Mucosa of descending colon (tissue), 3 donors: ENCODE data around the gene GUCA1C. TPM values are rescaled to one million over a fixed set of nuclear protein-coding genes. Genes with fewer than 3 reads are reported as not detected.

Experiments used
- ATAC-seq: fragments of 200-7000 bp; cut with Tn5 transposase; one replicate; pipeline ENCODE4 v1.9.1; 2020; ENCODE audit warnings: mild to moderate bottlenecking, moderate library complexity
- DNase-seq, 3 donors: peaks; one replicate each; pipeline ENCODE4 v3.0.0-alpha.2; 2020
- H3K36me3 ChIP-seq: fragments of 200-600 bp; one replicate; pipeline ENCODE4 v1.8.0; 2021; ENCODE audit warnings: low read depth, mild to moderate bottlenecking
- H3K4me1 ChIP-seq: fragments of 200-600 bp; one replicate; pipeline ENCODE4 v1.8.0; 2021; ENCODE audit warnings: low read depth, mild to moderate bottlenecking
- H3K4me3 ChIP-seq: fragments of 200-600 bp; one replicate; pipeline ENCODE4 v1.8.0; 2021; ENCODE audit warnings: mild to moderate bottlenecking
- H3K9me3 ChIP-seq: fragments of 200-600 bp; one replicate; pipeline ENCODE4 v1.8.0; 2021; ENCODE audit warnings: mild to moderate bottlenecking
- CTCF ChIP-seq: fragments of 200-600 bp; IDR thresholded peaks from one replicate; pipeline ENCODE4 v1.8.0; 2022; ENCODE audit warnings: antibody characterized with exemption, mild to moderate bottlenecking
- intact Hi-C, 2 donors: fragments of 100-400 bp; cut with DNase I in 1 of 2; cut with micrococcal nuclease in 1 of 2; formaldehyde crosslinking; loops; one replicate each; pipeline versions ENCODE4 v1.11.0 to v1.11.1; 2022; cut with DNase I, micrococcal nuclease
- total RNA-seq, 3 donors: library from RNA; stranded (reverse); fragmentation: NEBNext Ultra II Directional in 2 of 3; extraction: Animal tissue kit (Norgen Biotek cat#: 25700) in 2 of 3; gene quantifications; one replicate each; pipeline versions ENCODE4 v1.2.1 to v1.2.4, GENCODE V29; 2021 to 2023
- donor health status: DM: no; HTN: no; CAD: no; lungs with moderate emphysema.
- donor health status: DM: no; HTN: no; CAD: no.
- donor health status: DM: no; HTN: yes; CAD: no.

The GUCA1C gene
- total RNA-seq, 3 donors from 2014 or later = not detected

- Histone ChIP-seq H3K9me3 (no peaks in the 10 kb centered on the region), H3K4me3 (no peak overlapping the region), H3K4me1 (no peaks in the 10 kb centered on the region), H3K36me3 (no peaks in the 10 kb centered on the region)
- no peak for DNase-seq
- TF ChIP-seq CTCF = no peak
- intact Hi-C loops = no loop called here
- ATAC-seq = no peak
These were observed 70.3 kb downstream of the GUCA1C start for GRCh38 chr3:108883373-108883772.

- intact Hi-C loops = no loop called here
- no peaks in the 10 kb centered on the region for H3K4me1 ChIP-seq
- no peak for ATAC-seq
These were observed 70.9 kb downstream of the GUCA1C start for GRCh38 chr3:108882762-108883161.

GRCh38 chr3:108879915-108880314 is 73.8 kb downstream of the GUCA1C start:
- Histone ChIP-seq H3K9me3 (no peaks in the 10 kb centered on the region), H3K4me3 (no peak overlapping the region), H3K36me3 (no peaks in the 10 kb centered on the region), H3K4me1 (no peaks in the 10 kb centered on the region)
- intact Hi-C loops = no loop called here
- DNase-seq (no peak), ATAC-seq (no peak)
- no peak for TF ChIP-seq CTCF

More at GRCh38 chr3:108882762-108883161, 70.9 kb downstream of the GUCA1C start:
- Histone ChIP-seq H3K4me3 (no peak overlapping the region), H3K9me3 (no peaks in the 10 kb centered on the region), H3K36me3 (no peaks in the 10 kb centered on the region)
- no peak for DNase-seq
- TF ChIP-seq CTCF = no peak

- no peaks in the 10 kb centered on the region for H3K9me3 ChIP-seq
- ATAC-seq (no peak), DNase-seq (no peak)
- no peak for TF ChIP-seq CTCF
- H3K4me3 ChIP-seq = no peak overlapping the region
- no peaks in the 10 kb centered on the region for H3K4me1 ChIP-seq
- intact Hi-C loops = no loop called here
- no peaks in the 10 kb centered on the region for H3K36me3 ChIP-seq
These were observed 75.8 kb downstream of the GUCA1C start for GRCh38 chr3:108877901-108878300.

- no peaks in the 10 kb centered on the region for H3K4me1 ChIP-seq
- ATAC-seq (no peak), DNase-seq (no peak)
- no peak overlapping the region for H3K4me3 ChIP-seq
- H3K9me3 ChIP-seq = no peaks in the 10 kb centered on the region
- no peak for TF ChIP-seq CTCF
- intact Hi-C loops = no loop called here
- H3K36me3 ChIP-seq = no peaks in the 10 kb centered on the region
These were observed 89.9 kb downstream of the GUCA1C start for GRCh38 chr3:108863799-108864135.
